B cell (primary cell): ENCODE results near the gene CDYL.

Source experiments
- EZH2 ChIP-seq: IDR thresholded peaks from 2 replicates; pipeline ENCODE4 v1.6.1; 2012; ENCODE audit warnings: borderline replicate concordance, low read depth, mild to moderate bottlenecking, moderate library complexity, low read length; ENCODE audit not compliant: insufficient read depth, poor library complexity, severe bottlenecking
- TF ChIP-seq, protein P1 (sequence below): fragments of 200-600 bp; IDR thresholded peaks from one replicate; pipeline ENCODE4 v1.8.0; 2022; ENCODE audit warnings: antibody characterized with exemption, mild to moderate bottlenecking

DNA sequence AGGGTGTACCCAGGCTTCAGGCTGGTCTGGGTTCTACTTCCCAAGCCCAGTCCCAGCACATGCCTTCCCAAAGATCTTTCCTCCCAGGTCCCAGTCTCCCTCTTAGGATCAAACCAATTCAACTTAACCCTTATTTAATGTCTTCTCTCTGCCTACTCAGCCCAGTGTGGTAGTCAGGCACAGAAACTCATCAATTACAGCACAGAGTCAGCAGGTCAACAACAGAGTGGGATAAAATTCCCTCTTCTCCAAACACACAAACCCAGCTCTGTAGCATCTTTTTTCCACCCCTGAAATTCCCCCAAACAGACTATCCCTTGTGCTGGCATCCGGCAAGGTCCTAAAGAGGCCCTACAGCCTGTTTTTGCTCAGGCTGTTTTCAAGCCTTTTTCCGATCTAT, 47.3 kb upstream of the CDYL start:
- TF ChIP-seq, protein P1, sequence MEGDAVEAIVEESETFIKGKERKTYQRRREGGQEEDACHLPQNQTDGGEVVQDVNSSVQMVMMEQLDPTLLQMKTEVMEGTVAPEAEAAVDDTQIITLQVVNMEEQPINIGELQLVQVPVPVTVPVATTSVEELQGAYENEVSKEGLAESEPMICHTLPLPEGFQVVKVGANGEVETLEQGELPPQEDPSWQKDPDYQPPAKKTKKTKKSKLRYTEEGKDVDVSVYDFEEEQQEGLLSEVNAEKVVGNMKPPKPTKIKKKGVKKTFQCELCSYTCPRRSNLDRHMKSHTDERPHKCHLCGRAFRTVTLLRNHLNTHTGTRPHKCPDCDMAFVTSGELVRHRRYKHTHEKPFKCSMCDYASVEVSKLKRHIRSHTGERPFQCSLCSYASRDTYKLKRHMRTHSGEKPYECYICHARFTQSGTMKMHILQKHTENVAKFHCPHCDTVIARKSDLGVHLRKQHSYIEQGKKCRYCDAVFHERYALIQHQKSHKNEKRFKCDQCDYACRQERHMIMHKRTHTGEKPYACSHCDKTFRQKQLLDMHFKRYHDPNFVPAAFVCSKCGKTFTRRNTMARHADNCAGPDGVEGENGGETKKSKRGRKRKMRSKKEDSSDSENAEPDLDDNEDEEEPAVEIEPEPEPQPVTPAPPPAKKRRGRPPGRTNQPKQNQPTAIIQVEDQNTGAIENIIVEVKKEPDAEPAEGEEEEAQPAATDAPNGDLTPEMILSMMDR = no peak
- TF ChIP-seq EZH2 = no peak
